Fibroblast of pulmonary artery (primary cell): Measurements from ENCODE around the gene KIDINS220.

ENCODE experiments used
- DNase-seq: peaks from one replicate; pipeline ENCODE4 v3.0.0-alpha.2; 2010; ENCODE audit warnings: low read depth
- H3K4me3 ChIP-seq: replicated peaks from 2 replicates; pipeline ENCODE4 v1.5.1; 2011; ENCODE audit warnings: low read depth, mild to moderate bottlenecking, control low read depth, low read length, moderate library complexity
- CTCF ChIP-seq: IDR thresholded peaks from 2 replicates; pipeline ENCODE4 v1.5.1; 2011; ENCODE audit warnings: mild to moderate bottlenecking, control low read depth, low read length, inconsistent platforms; ENCODE audit errors: missing control alignments

The KIDINS220 gene

GRCh38 chr2:8827729-8828128, 9.7 kb downstream of the KIDINS220 start:
- no peak for TF ChIP-seq CTCF
- no peak overlapping the region for H3K4me3 ChIP-seq
- DNase-seq, result no peak

GRCh38 chr2:8822218-8822617, 15.2 kb downstream of the KIDINS220 start:
- peak; percentile 22 for DNase-seq
- H3K4me3 ChIP-seq, result no peak overlapping the region
- TF ChIP-seq CTCF, result no peak

GRCh38 chr2:8821276-8822217, 15.9 kb downstream of the KIDINS220 start:
- no peak for TF ChIP-seq CTCF
- H3K4me3 ChIP-seq, result no peak overlapping the region
- peak; percentile 81 for DNase-seq

- TF ChIP-seq CTCF, result no peak
- DNase-seq, result no peak
- no peak overlapping the region for H3K4me3 ChIP-seq
These were observed 17.5 kb downstream of the KIDINS220 start for GRCh38 chr2:8819948-8820347.

- H3K4me3 ChIP-seq, result no peak overlapping the region
- peak; percentile 18 for DNase-seq
- TF ChIP-seq CTCF, result no peak
These were observed 18.2 kb downstream of the KIDINS220 start for GRCh38 chr2:8819194-8819593.

- TF ChIP-seq CTCF, result no peak
- no peak for DNase-seq
- no peak overlapping the region for H3K4me3 ChIP-seq
These were observed 20.2 kb downstream of the KIDINS220 start for GRCh38 chr2:8817221-8817620.
